Stimulated activated CD4-positive, alpha-beta T cell treated with anti-CD3 and anti-CD28 coated beads, TNF-alpha, amount 100 ng/mL, for 1 hour (primary cell): ENCODE data around the gene XYLT1.

Source experiments
- DNase-seq, 3 donors: peaks; one replicate each; pipeline ENCODE4 v3.0.0-alpha.2; 2020; ENCODE audit warnings: low read depth in 3 of 3, low spot score in 1 of 3

XYLT1 gene

GRCh38 chr16:17237350-17237944 is 233.3 kb downstream of the XYLT1 start:
- no peak for DNase-seq

DNA sequence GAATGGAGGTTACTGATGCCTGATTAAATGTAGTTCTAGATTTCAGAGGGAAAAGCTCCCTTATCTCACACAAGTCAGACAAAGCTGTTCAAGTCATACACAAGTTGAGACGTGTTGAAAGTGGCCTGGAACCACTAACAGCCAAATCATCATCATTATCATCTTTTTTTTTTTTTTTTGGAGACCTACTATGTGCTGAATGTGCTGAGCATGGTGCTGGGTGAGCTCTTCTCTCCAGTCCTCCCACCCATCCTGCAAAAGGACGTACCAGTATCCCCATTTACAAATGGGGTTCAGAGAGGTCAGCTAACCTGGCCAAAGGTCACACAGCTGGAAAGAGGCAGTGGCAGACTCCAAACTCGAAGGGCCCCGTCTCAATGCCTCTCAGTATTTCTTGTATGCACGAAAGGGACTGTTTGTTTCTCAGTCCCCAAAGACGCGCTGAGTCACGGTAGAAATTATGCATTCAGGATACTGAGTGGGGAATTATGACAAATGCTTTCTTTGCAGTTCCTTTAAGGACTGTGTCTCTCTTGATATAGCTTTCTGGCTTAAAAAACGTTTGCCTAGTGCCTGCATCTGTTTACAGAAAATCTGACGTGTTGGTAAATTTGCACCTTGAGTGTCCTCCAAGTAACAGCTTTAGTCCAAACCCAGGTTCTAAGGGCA is 235.5 kb downstream of the XYLT1 start:
- no peak for DNase-seq

DNA sequence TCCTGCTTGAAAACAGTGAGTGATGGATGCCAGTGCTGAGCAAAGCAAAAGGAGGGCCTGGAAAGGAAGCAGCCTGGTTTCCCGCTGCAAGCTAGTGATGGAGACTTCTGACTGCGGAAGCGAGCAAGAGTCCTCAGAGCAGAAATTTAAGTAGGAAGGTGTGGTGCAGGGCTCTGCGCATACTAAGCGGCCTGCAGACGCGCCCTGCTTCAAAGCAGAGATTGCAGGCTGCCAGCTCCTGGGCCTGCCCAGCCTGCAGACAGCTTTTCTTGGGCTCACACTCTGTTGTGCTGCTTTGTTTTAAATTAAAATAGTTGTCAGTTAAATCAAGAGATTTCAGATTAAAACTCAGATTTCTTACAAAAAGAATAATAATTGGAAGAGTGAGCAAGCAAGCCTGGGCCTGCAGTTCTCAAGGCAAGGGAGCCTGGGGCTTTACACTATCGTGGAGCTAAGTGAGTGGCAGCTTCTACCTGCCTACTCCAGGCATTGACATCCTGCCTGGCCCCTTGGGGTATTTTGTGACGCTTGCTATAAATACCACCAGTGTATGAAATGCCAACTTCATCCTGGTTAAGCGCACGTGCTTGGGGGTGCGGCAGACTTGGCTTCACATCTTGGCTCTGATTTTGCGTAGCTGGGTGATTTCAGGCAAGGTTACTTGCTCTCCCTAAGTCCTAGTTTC is 237.3 kb downstream of the XYLT1 start:
- no peak for DNase-seq

- DNase-seq, result no peak
Observed at GRCh38 chr16:17232487-17232886, 238.3 kb downstream of the XYLT1 start.

DNA sequence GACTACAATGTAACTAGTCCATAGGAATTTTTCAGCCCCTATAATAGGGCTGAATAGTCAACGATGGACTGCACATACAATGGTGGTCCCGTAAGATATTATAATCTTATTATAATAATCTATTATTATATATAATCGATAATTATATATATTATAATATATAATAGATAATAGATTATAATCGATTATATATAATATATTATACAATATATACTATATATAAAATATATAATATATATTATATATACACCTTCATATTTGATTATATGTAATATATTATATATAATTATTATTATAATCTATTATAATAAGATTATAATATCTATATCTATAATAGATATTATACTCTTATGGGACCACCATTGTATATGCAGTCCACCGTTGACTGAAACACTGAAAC is 238.8 kb downstream of the XYLT1 start:
- no peak for DNase-seq

GRCh38 chr16:17230932-17231581 is 239.7 kb downstream of the XYLT1 start:
- DNase-seq, result no peak

DNA sequence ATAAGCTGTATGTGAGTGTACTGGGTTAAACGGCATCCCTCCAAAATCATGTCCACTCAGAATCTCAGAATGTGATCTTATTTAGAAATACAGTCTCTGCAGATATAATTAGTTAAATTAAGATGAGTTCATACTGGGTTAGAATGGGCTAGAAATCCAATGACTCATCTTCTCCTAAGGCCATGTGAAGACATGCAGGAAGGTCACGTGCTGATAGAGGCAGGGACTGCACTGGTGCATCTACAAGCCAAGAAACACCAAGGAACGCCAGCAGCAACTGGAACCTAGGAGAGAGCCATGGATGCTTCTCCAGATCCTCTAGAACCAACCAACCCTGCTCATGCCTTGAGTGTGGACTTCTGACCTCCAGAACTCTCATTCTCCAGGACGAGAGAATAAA is 241.0 kb downstream of the XYLT1 start:
- DNase-seq, result no peak

- DNase-seq, result no peak
Observed at GRCh38 chr16:17229131-17229530, 241.6 kb downstream of the XYLT1 start.

- no peak for DNase-seq
Observed at GRCh38 chr16:17228708-17229055, 242.1 kb downstream of the XYLT1 start.

GRCh38 chr16:17228048-17228707 is 242.6 kb downstream of the XYLT1 start:
- no peak for DNase-seq

- DNase-seq, result no peak
Observed at GRCh38 chr16:17227278-17227677, 243.5 kb downstream of the XYLT1 start.

DNA sequence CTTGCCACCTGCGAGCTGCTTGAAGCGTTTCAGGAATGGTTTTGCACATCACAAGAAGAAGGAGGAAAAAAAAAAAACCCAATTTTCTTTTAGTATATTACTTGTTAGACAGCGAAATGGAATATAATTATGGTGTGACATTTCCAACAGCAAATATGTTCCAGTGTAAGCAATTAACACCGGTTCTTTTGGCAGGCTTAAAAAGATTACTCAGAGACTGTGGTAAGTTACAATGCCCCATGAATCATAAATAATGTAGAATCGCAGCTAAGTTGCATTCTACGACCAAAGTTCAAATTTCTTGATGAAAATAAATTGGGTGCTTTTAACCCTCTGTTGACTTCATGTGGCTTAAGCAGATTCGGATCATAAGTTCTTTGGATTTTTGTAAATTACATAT is 245.2 kb downstream of the XYLT1 start:
- DNase-seq, result no peak

DNA sequence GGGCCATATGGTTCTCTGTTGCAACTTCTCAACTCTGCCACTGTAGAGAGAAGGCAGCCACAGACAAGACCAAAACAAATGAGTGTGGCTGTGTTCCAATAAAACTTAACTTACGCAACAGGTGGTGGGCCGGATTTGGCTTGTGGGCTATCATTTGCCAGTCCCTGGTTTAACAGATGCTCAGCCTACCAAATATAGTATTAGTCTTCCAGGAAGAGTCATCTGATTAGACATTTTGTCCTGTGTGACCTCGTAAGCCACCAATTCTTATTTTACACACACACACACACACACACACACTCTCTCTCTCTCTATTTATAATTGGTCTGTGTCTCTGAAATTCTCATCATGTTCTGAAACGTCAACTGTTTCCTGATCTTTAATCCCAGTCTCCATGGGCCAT is 245.9 kb downstream of the XYLT1 start:
- DNase-seq, result no peak

DNA sequence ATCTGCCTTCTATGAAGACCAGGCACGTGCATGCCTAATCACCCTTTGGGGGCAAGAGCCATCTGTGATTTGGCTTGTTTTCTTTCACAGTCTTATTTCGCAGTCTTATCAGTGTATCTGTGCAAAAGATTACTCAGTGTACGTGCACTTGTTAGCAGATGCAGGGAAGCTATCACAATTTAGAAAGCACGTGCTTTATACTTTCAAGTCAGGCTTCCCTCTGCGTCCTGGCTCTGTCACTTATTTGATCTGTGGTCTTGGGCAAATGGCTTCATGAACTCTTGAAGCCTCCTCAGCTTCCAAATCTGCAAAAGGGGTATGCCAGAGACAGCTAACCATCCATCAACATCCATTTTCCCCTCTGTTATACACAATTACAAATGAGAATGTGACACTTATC is 246.4 kb downstream of the XYLT1 start:
- no peak for DNase-seq

- DNase-seq, result no peak
Observed at GRCh38 chr16:17223576-17223975, 247.2 kb downstream of the XYLT1 start.

- DNase-seq, result no peak
Observed at GRCh38 chr16:17222871-17223401, 247.8 kb downstream of the XYLT1 start.

DNA sequence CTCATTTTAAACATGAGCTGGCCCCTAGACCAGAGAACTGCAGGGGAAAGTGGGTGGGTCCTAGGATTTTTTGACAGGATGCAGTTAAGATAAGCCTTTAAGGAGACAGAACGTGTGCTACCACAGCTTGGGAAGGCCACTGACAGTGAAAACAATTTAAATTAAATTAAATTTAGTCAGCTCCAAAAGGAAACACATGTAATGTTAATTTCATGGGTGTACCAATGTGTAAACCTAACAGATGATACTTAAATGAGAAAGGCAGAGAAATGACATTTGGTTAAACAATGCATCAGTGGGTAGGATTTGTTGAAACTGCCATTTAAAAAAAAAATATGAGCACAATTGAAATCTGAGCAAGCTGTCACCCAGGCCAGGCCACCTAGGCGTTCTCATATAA is 250.8 kb downstream of the XYLT1 start:
- no peak for DNase-seq

DNA sequence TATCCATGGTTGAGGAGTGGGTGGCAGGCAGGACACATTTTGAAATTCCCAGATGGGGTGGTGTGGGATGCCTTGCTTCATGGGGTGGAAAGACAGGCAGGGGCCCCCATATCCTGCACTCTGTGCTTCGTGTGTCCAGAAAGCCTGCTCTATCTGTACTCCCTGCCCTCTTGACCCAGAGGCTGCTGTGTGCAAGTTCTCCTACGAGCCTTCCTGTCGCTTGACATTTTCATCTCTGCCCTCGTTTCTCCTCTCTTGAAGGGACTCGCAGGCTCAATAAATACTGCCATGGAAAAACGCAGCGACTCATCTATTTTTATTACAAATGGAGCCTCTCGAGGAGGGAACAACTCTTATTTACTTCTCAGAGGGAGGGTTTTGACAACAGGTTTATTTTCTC is 254.8 kb downstream of the XYLT1 start:
- no peak for DNase-seq

- DNase-seq, result no peak
Observed at GRCh38 chr16:17215306-17215705, 255.5 kb downstream of the XYLT1 start.

GRCh38 chr16:17213974-17214373 is 256.8 kb downstream of the XYLT1 start:
- no peak for DNase-seq

GRCh38 chr16:17213025-17213424 is 257.7 kb downstream of the XYLT1 start:
- DNase-seq, result no peak
